IMR-90 (cell line): ENCODE measurements around the gene TMTC2. TPM values are rescaled to one million over a fixed set of nuclear protein-coding genes. Genes with fewer than 3 reads are reported as not detected.

Experiments used
- ATAC-seq: fragments of 200-7000 bp; cut with Tn5 transposase; 2 replicates; pipeline ENCODE4 v1.9.1; 2020; ENCODE audit warnings: low read depth, mild to moderate bottlenecking, moderate library complexity
- BruUV-seq: library from RNA; stranded (reverse); fragments of 400-500 nt; replicated peaks from 2 replicates; lab custom pipeline; 2021; lab: Mats Ljungman, UMichigan
- CTCF ChIA-PET: fragments of 300-600 bp; formaldehyde crosslinking; extraction: SDS; loops from one replicate; lab custom pipeline; 2021; ENCODE audit warnings: antibody characterized with exemption; lab: Yijun Ruan, JAX
- POLR2A ChIA-PET: fragments of 300-600 bp; sonication (Branson Sonifier 250); formaldehyde crosslinking; loops from one replicate; lab custom pipeline; 2022; ENCODE audit warnings: antibody characterized with exemption; ENCODE audit not compliant: unreplicated experiment; lab: Charles Lee
- DNase-seq: peaks from one replicate; pipeline ENCODE4 v3.0.0; 2013
- H2AFZ ChIP-seq: replicated peaks from 2 replicates; pipeline ENCODE3; 2013; ENCODE audit warnings: low read length, mild to moderate bottlenecking; ENCODE audit not compliant: poor library complexity
- H2AK5ac ChIP-seq: 2 replicates; pipeline ENCODE4 v1.6.1; 2013; ENCODE audit warnings: low read depth, low read length, inconsistent platforms
- H2AK9ac ChIP-seq: replicated peaks from 2 replicates; pipeline ENCODE3; 2013; ENCODE audit warnings: mild to moderate bottlenecking, low read depth, low read length, moderate library complexity; ENCODE audit not compliant: poor library complexity
- H2BK120ac ChIP-seq: 2 replicates; pipeline ENCODE4 v1.6.1; 2013; ENCODE audit warnings: low read depth, low read length, inconsistent platforms
- H2BK15ac ChIP-seq: 3 replicates; pipeline ENCODE4 v1.6.1; 2013; ENCODE audit warnings: low read depth, low read length, inconsistent platforms
- H2BK20ac ChIP-seq: 2 replicates; pipeline ENCODE4 v1.6.1; 2013; ENCODE audit warnings: low read depth, mild to moderate bottlenecking, inconsistent platforms, low read length, moderate library complexity
- H2BK5ac ChIP-seq: 2 replicates; pipeline ENCODE4 v1.6.1; 2013; ENCODE audit warnings: mild to moderate bottlenecking, low read depth, low read length, inconsistent platforms; ENCODE audit not compliant: poor library complexity, severe bottlenecking
- H3K14ac ChIP-seq: replicated peaks from 2 replicates; pipeline ENCODE4 v1.6.1; 2013; ENCODE audit warnings: low read depth, low read length, inconsistent platforms
- H3K18ac ChIP-seq: 2 replicates; pipeline ENCODE4 v1.6.1; 2013; ENCODE audit warnings: low read depth, low read length, control low read depth
- H3K23ac ChIP-seq: 2 replicates; pipeline ENCODE4 v1.6.1; 2013; ENCODE audit warnings: low read depth, low read length, inconsistent platforms
- H3K27ac ChIP-seq: 2 replicates; pipeline ENCODE4 v1.5.1; 2013; ENCODE audit warnings: mild to moderate bottlenecking, control low read depth, low read length; ENCODE audit not compliant: insufficient read depth
- H3K27me3 ChIP-seq: 2 replicates; pipeline ENCODE4 v1.6.1; 2013; ENCODE audit warnings: low read length; ENCODE audit not compliant: control insufficient read depth, insufficient read depth
- H3K36me3 ChIP-seq: 2 replicates; pipeline ENCODE4 v1.6.1; 2013; ENCODE audit warnings: low read length, mixed read lengths; ENCODE audit not compliant: control insufficient read depth, insufficient read depth
- H3K4ac ChIP-seq: 2 replicates; pipeline ENCODE4 v1.6.1; 2013; ENCODE audit warnings: low read depth, low read length, inconsistent platforms
- H3K4me1 ChIP-seq: 2 replicates; pipeline ENCODE4 v1.6.1; 2013; ENCODE audit warnings: low read length, mixed read lengths; ENCODE audit not compliant: control insufficient read depth, insufficient read depth
- H3K4me2 ChIP-seq: 2 replicates; pipeline ENCODE4 v1.6.1; 2013; ENCODE audit warnings: low read depth, mild to moderate bottlenecking, control low read depth, low read length, moderate library complexity
- H3K4me3 ChIP-seq: 2 replicates; pipeline ENCODE4 v1.5.1; 2013; ENCODE audit warnings: low read depth, mild to moderate bottlenecking, control low read depth, low read length, moderate library complexity; ENCODE audit not compliant: insufficient read depth
- H3K56ac ChIP-seq: 2 replicates; pipeline ENCODE4 v1.6.1; 2013; ENCODE audit warnings: low read length, inconsistent platforms; ENCODE audit not compliant: insufficient read depth; ENCODE audit errors: extremely low read depth
- H3K79me1 ChIP-seq, 2 experiments: 2 replicates each; pipeline ENCODE4 v1.6.1; 2013; ENCODE audit warnings: low read length in 2 of 2, inconsistent platforms in 1 of 2, low read depth in 1 of 2
- H3K9ac ChIP-seq: 2 replicates; pipeline ENCODE4 v1.6.1; 2013; ENCODE audit warnings: low read depth, low read length, control low read depth
- H3K9me1 ChIP-seq: 2 replicates; pipeline ENCODE4 v1.6.1; 2013; ENCODE audit warnings: low read length, inconsistent platforms; ENCODE audit not compliant: insufficient read depth
- H3K9me3 ChIP-seq: 2 replicates; pipeline ENCODE4 v1.6.1; 2013; ENCODE audit warnings: low read length; ENCODE audit not compliant: control insufficient read depth, insufficient read depth
- H4K20me1 ChIP-seq: 2 replicates; pipeline ENCODE4 v1.6.1; 2013; ENCODE audit warnings: low read length, inconsistent platforms; ENCODE audit not compliant: insufficient read depth
- H4K5ac ChIP-seq: 2 replicates; pipeline ENCODE4 v1.6.1; 2013; ENCODE audit warnings: mild to moderate bottlenecking, low read depth, low read length, control low read depth
- H4K8ac ChIP-seq, 2 experiments: 2 replicates each; pipeline ENCODE4 v1.6.1; 2013; ENCODE audit warnings: low read depth in 2 of 2, low read length in 2 of 2, control low read depth in 1 of 2, inconsistent platforms in 1 of 2
- H4K91ac ChIP-seq: 2 replicates; pipeline ENCODE4 v1.6.1; 2013; ENCODE audit warnings: low read depth, low read length, inconsistent platforms; ENCODE audit not compliant: insufficient read depth
- BHLHE40 ChIP-seq: fragments of 150-350 bp; IDR thresholded peaks from 2 replicates; pipeline ENCODE4 v1.6.1; 2016; ENCODE audit warnings: mild to moderate bottlenecking, low read depth, low read length
- CEBPB ChIP-seq: IDR thresholded peaks from 2 replicates; pipeline ENCODE4 v1.6.1; 2012; ENCODE audit warnings: low read depth, low read length, improper control_type of control experiment
- MAFK ChIP-seq: IDR thresholded peaks from 2 replicates; pipeline ENCODE4 v1.6.1; 2012; ENCODE audit warnings: low read depth, low read length, improper control_type of control experiment
- RAD21 ChIP-seq: IDR thresholded peaks from 2 replicates; pipeline ENCODE4 v1.6.1; 2012; ENCODE audit warnings: low read length, improper control_type of control experiment
- RCOR1 ChIP-seq: IDR thresholded peaks from 2 replicates; pipeline ENCODE4 v1.6.1; 2012; ENCODE audit warnings: mild to moderate bottlenecking, low read length, improper control_type of control experiment; ENCODE audit not compliant: insufficient replicate concordance
- RFX5 ChIP-seq: IDR thresholded peaks from 2 replicates; pipeline ENCODE4 v1.8.0; 2012; ENCODE audit warnings: low read depth, mild to moderate bottlenecking, low read length, moderate library complexity
- WGBS, 2 experiments: methylation state at CpG; one replicate each; pipeline versions ENCODE4 v1.1.5 to v1.1.7; 2013; ENCODE audit warnings: missing lambda C conversion rate in 2 of 2; ENCODE audit not compliant: insufficient read length in 1 of 2; ENCODE audit errors: extremely low coverage in 2 of 2; 5-methylcytosine and 5-hydroxymethylcytosine counted together
- dilution Hi-C: fragments of 300-500 bp; cut with HindIII; formaldehyde crosslinking; loops from one replicate; pipeline ENCODE4 v1.14.3; 2018; ENCODE audit warnings: low sequenced_read_pairs; ENCODE audit not compliant: unreplicated experiment
- in situ Hi-C: fragments of 300-500 bp; cut with MboI; formaldehyde crosslinking; loops from 3 replicates; pipeline ENCODE4 v1.14.3; 2019; ENCODE audit warnings: low sequenced_read_pairs, inconsistent platforms, mixed read lengths
- intact Hi-C: fragments of 100-400 bp; cut with micrococcal nuclease; formaldehyde crosslinking; loops from 2 replicates; pipeline ENCODE4 v1.10.0; 2022
- polyA plus RNA-seq, 3 experiments: library from polyadenylated mRNA; depleted of rRNA; stranded (reverse); fragments of >200 nt; gene quantifications; 2 replicates each; pipeline ENCODE4 v1.2.3, GENCODE V29; 2012; ENCODE audit warnings: low replicate concordance in 1 of 3
- total RNA-seq: library from RNA; depleted of rRNA; stranded (reverse); fragments of >200 nt; gene quantifications from 2 replicates; pipeline ENCODE4 v1.2.3, GENCODE V29; 2012

Gene TMTC2
- total and polyA plus RNA-seq, 2 of the 4 experiments (the other 2 are of a cell fraction) = 0.56 to 1.4 TPM

DNA sequence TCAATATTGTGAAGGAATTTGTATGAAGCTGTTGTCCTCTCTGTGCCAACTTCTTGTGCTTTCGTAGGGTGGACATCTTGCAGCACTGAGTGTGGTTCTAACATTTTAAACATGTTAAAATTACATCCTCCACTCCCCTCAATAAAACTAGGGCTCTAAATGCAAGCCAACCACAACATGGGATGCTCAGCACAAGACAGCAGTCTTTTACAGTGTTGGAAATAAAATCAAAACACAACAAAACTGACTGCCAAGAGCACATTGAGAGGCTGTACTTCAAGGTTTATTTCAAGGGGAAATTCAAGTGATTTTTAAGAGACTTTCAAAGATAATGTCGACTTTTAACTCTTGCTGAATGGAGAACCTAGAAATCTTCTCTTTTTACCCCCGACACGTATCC is 396.9 kb downstream of the TMTC2 start:
- TF ChIP-seq MAFK (no peak), BHLHE40 (no peak), RFX5 (no peak), CEBPB (no peak), RCOR1 (no peak), RAD21 (no peak)
- DNase-seq (no peak), ATAC-seq (no peak)
- no peak overlapping the region for H4K91ac ChIP-seq
- POLR2A ChIA-PET = no interaction called here
- no peak overlapping the region for H4K5ac ChIP-seq
- no peak overlapping the region for H2BK120ac ChIP-seq
- intact Hi-C loops = no loop called here
- no peak overlapping the region for H3K4me2 ChIP-seq
- no peak overlapping the region for H3K18ac ChIP-seq
- H3K9me3 ChIP-seq = no peaks in the 10 kb centered on the region
- no CpG with 5 or more reads among the region's 4 CpGs for WGBS, 2 experiments
- no peaks in the 10 kb centered on the region for H3K9me1 ChIP-seq
- no peak overlapping the region for H2BK5ac ChIP-seq
- no peak overlapping the region for H3K9ac ChIP-seq
- no TSS peak for BruUV-seq
- H4K8ac ChIP-seq = no peak overlapping the region
- no peak overlapping the region for H3K14ac ChIP-seq
- no peak overlapping the region for H3K4me3 ChIP-seq
- H2AK5ac ChIP-seq = no peak overlapping the region
- H3K4me1 ChIP-seq = no peaks in the 10 kb centered on the region
- H3K79me1 ChIP-seq = no peaks in the 10 kb centered on the region
- no peak overlapping the region for H2BK20ac ChIP-seq
- no peaks in the 10 kb centered on the region for H4K20me1 ChIP-seq
- no peaks in the 10 kb centered on the region for H3K36me3 ChIP-seq
- H3K4ac ChIP-seq = no peak overlapping the region
- no peak overlapping the region for H2AFZ ChIP-seq
- no peak overlapping the region for H3K23ac ChIP-seq
- no peak overlapping the region for H3K27ac ChIP-seq
- CTCF ChIA-PET = interaction anchor here (0.6 kb wide), 1 partner anchor 1779 kb away, joined by 4 read pairs; no protein-coding TSS in a partner anchor
- no peak overlapping the region for H2BK15ac ChIP-seq
- no peak overlapping the region for H2AK9ac ChIP-seq
- no peak overlapping the region for H3K56ac ChIP-seq
- dilution Hi-C loops = no loop called here
- in situ Hi-C loops = no loop called here
- no peaks in the 10 kb centered on the region for H3K27me3 ChIP-seq
